Activated CD4-positive, alpha-beta T cell treated with anti-CD3 and anti-CD28 coated beads for 48 hours (primary cell): ENCODE measurements around the gene SLC25A52.
"Not testable (repeated sequence)": the region's sequence is repeated elsewhere in the genome, so short reads cannot be mapped to it uniquely, and the experiment has no call there.

Source experiments
- DNase-seq: peaks from one replicate; pipeline ENCODE4 v3.0.0-alpha.2; 2020

SLC25A52 gene

DNA sequence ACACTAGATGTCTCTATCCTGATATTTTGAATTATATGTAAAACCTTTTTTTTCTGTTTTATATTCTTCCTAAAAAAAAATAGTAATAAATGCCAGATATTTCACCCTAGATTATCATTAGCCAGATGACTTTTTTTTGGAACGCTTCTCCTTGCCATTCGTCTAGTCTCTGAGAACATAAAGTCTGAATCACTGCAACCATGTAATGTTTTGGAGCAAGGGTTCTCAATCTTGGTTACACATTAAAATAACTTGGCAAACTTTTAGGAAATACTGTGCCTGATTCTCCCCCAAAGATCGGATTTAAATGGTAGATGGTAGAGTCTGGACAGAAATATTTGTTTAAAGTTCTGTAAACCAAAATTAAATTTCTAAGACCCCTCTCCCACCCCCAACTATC is 21.0 kb downstream of the SLC25A52 start:
- DNase-seq: no peak

DNA sequence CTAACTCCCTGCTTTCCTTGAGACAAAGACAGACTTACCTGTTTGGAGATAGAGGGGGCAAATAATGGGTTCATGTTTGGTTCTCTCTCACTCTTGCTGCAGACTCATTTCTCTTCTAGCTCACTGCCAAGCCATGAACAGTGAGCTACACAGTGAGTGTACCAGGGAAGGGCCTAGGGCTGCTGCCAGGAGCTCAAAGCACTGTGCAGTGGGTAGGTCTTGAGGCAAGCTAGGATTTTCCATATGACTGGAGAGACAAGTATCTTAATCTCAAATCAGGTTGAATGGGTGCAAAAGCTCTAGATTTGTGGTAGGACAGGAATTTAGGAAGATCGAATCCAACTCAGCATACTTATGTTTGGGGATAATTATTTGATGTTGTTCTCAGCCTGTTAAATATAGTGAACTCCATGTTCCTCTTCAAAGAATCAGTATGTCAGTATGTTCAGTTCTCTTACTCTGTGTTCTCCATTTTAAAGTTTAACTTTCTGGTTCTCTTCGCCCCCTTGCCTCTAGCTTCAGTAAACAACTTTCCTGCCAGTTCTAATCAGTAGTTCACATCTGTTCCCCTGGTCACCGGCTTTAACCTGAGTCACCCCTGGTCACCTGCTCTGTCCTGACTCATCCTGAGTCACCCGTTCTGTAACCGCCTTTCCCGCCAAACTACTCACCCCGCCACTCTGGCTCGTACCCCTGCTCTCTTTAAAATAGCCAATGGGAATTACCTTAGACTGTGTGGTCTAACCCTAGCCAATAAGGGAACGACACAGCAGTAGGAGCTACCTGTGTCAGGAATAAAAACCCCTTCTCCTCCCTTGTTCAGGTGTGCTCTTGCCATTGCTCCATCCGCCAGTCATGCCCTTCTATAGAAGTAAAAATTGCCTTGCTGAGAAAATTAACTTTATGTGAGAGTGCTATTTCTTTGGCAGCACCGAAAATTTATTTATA is 21.9 kb downstream of the SLC25A52 start:
- DNase-seq: peak; percentile 14

DNA sequence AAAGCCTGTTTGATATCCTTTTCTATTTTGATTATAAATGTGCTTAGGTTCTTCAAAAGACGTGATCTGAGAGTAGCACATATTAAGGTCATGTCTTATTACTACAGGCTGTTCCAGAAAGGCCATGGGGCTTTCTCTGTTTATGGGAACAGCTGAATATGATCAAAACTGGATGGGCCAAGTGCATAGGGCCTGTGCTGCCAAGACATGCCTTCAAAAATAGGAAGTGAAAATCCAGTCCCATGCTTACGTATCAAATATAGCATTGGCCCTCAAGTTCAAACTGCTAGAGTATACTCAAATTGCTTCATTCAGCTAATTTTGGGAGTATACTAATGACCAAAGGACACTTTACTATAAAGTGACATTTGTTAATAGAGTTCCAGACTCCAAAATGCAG is 24.1 kb downstream of the SLC25A52 start:
- DNase-seq: no peak

DNA sequence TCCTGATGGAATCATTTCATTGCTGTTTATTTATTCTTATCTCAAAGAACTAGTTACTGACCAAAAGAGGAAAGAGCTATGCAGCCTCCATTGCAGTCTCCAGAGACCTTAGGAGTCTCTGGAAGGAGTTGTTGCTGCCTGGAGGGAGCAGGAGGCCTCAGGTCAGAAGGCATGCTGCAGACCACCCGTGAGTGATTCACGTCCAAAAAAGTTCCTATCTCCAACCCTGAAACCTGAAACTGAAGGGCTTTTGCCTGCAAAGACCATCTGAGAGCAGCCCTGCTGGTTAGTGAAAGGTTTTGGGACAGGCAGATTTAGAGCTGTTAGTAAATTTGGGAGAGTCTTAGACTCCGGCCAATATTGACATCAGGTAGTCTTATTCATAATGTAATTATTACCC is 29.1 kb downstream of the SLC25A52 start:
- DNase-seq: no peak

DNA sequence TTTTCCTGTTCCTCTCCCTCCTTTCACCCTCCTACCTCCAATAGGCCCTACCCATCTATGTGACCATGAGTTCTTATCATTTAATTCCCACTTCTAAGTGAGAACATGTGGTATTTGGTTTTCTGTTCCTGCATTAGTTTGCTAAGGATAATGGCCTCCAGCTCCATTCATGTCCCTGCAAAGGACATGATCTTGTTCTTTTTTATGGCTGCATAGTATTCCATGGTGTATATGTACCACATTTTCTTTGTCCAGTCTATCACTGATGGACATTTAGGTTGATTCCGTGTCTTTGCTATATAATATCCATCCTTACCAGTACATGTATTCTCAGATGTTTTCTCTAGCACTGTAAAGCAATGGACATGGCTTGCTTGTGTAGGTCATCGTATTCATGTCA is 31.5 kb downstream of the SLC25A52 start:
- DNase-seq: not testable (repeated sequence)

DNA sequence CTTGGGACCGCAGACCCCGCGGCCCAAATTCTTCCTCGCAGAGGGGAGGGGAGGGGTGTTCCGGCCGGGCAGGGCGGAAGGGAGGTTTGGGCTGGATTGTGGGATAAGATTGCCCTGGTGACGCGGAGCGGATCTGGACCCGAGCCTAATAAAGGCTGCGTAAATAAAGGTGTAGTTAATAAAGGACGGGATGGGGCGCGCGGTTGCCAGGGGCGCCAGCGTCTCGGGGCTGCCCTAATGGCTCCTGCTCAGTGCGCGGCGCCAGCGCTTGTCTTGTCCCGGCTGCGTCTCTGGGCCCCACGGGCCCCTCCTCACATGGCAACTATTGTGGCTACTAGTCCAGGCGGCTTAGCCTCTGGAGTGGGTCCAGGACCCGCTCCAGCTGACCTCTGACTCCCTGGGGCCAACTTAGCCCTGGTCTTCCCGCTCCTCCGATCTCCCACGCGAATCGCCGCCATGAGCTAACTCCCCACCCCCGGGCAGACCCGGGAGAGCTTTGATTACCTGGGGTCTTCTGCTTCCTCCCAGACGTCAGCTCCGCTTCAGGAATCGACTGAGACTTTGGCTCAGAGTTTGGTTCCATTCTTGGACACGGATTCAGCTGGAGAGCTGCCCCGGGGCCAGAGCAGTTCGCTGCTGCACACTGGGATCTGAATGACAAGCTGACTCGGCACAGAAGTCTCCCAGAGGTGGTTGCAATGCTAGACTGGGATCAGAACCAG is 36.5 kb downstream of the SLC25A52 start:
- DNase-seq: no peak

DNA sequence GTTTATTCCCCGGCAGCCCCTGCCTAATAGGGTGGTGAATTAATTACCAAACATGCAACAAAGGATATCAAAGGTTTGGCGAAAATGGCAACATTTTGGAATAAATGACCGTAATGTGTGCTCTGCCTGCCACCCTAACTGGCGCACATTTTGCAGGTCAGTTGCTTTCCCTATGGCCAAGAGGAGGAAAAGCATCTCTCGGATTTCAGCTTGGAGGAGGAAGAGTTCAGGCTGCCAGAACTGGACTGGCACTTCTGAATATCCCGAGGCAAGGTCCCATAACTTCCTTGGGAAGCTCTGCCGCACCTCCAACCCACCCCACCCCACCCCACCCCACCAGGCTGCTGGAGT is 37.1 kb downstream of the SLC25A52 start:
- DNase-seq: no peak

DNA sequence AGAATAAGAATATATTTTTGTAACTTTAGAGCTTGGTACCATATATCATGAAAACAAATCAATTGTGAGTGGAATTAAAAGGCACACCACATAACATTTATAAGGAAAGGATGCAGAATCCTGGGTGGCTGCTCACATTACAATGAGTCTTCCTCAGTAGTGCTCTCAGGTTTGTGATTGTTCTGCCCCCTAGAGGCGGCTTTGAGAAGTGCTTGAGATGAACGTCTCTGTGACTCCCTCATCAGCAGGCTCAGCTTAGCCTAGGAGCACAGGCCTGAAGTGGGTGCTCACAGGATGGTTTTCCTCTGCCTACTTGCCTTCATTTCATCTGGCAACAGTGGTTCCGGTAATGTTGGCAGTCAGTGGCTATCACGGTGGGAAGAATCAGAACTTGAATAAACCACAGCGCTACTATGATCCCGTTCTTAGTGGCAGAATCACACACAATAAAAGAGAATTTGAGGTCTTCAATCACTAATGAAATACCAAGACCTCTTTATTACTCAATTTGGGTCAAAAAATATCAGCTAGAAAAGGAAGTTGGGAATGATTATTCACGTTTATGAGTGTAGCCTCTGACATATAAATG is 38.2 kb downstream of the SLC25A52 start:
- peak; percentile 87 for DNase-seq

DNA sequence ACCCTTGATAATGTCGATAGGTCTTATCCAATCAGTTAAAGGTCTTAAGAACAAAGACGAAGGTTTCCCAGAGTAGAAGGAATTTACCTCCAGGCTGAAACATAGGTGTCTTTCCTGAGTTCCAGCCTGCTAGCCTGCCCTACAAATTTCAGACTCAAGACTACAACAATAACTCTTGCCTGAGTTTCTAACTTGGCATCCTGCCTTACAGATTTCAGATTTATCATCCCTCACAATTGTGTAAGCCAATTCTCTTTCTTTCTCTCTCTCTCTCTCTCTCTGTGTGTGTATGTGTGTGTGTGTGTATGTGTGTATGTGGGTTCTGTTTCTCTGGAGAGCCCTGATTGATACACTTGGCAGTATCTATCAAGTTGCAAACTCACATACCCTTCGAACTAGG is 39.1 kb downstream of the SLC25A52 start:
- DNase-seq: no peak

DNA sequence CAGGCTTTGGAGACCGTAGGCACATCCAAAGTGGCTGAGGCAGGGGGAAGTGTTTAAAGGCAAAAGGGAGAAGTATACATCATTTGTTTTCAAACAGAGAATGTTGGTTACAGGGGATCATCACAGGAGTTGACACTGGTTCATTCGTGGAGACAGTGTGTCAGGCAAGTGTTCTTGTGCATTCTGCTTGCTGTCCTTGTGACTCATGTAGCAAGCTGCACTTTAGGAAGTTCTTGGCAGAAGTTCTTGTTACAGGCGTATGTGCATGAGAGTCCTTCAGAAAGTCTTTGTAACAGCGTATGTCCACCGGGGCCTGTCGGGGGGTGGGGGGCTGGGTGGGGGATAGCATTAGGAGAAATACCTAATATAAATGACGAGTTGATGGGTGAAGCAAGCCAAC is 39.8 kb downstream of the SLC25A52 start:
- DNase-seq: no peak

DNA sequence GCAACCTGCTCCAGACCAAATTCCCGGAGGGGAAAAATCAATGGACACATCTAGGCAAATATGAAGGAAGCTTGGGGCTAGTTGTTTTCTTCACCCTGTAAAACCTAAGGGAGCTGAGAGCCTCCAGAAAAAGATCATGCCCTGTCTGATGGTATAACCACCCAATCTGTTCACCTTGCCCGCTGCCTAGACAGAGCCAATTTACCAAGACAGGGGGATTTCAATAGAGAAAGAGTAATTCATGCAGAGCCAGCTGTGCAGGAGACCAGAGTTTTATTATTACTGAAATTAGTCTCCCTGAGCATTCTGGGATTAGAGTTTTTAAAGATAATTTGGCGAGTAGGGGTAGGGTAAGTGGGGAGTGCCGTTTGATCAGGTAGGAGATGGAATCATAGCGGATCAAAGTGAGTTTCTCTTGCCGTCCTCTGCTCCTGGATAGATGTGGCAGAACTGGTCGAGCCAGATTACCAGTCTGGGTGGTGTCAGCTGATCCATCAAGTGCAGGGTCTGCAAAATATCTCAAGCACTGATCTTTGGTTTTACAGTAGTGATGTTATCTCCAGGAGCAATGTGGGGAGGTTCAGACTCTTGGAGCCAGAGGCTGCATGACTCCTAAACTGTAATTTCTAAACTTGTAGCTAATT is 41.2 kb downstream of the SLC25A52 start:
- no peak for DNase-seq

DNA sequence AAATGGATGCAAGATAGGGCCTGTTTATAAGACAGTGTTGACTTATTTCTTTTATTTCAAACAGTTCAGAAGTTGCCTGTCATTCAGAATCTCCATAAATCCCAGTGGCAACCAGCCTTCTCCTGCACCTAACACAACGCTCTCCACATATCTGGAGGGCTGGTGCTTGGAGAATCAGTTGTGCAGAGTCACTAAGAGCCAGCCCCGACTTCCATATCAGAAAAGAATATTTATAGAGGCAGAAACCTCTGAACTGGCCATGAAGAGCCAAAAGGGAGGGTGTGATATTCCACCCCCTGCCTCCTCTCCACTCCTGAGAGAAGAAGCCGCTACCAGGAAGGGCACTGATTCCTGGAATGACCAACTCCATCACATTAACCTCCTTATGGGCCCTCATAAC is 42.3 kb downstream of the SLC25A52 start:
- no peak for DNase-seq

DNA sequence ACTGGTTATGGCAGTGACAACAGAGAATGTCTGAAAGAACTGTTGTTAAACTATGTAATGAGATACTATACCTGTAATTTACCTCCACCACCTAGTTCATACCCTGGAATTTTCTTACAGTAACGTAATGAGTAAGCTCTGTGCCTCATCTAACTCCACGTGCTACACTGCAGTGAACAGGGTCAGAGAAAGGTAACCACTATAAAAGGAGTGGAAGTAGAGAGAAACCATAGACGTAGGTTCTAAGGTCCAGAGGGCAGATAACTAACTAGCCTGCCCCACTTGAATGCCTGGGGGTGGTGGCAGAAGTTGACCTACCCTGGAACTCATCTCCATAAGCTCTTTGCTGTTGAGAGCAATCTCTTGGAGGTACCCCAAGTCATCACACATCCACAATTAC is 44.3 kb downstream of the SLC25A52 start:
- DNase-seq: no peak

DNA sequence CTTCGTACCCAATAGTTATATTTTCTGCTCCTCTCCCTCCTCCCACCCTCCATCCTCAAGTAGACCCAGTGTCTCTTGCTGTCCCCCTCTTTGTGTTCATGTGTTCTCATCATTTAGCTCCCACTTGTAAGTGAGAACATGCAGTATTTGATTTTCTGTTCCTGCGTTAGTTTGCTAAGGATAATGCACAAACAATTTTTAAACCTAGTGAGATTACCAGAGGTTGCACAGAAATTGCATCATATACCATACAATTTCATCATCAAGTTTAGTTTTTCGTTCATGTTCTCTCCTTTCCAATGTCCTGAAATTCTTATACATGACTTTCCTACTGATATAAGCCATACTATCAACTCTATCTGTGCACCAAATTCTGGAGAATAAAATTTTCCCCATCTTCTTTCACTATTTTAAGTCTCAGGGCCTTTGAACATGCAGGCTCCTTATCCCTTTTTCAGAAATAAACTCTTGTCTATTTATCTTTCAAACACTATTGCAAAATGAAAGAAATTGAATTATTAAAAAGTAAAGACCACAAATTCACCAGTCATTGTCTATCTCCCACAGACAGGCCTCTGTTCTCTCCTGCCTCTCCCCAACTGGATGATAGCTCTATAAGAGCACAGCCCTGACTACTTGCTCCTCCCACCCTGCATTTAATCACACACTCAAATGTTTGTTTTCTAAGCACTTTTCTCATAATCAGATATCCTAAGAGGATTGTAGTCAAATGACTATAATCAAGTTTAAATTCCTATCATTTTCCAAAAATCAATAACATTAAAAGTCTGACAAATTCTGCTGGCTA is 49.1 kb downstream of the SLC25A52 start:
- DNase-seq: no peak

DNA sequence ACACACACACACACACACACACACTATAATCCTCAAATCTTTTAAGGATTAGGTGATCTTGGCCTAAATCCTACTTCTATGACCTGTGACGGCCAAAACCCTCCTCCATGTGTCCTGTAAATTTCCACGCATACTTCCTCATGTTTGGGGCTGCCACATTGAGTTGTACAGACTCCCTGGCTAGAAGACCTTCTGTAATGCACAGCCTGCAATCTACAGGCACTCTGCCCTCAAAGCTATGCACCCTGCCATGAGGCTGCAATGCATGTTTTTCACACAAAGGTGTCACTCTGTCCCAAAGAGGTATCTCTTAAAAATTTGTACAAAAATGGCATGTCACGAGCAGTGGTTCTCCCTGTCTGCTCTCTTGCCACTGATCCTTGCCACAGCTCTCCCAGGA is 49.9 kb downstream of the SLC25A52 start:
- no peak for DNase-seq
